ENCODE measurements around the gene FMNL3. TPM values are rescaled to one million over a fixed set of nuclear protein-coding genes. Genes with fewer than 3 reads are reported as not detected.

Gene FMNL3
- total RNA-seq, 1 donor from 2014 or later = 17.3 TPM

- no peak for DNase-seq (ENCODE audit: low spot score)
- Histone ChIP-seq H3K36me3 (no peaks in the 10 kb centered on the region), H3K27me3 (no peaks in the 10 kb centered on the region), H3K4me3 (no peak overlapping the region), H3K79me2 (ENCODE audit: low read depth) (peaks cover 57% of the 10 kb centered on the region), H3K9me3 (ENCODE audit: low read depth) (no peaks in the 10 kb centered on the region), H2AFZ (replicated peaks) (no peak overlapping the region), H3K27ac (no peak overlapping the region), H3K4me2 (no peak overlapping the region), H3K9ac (no peak overlapping the region), H3F3A (ENCODE audit: low read depth) (peaks cover 5% of the 10 kb centered on the region), H3K4me1 (peaks cover 21% of the 10 kb centered on the region), H4K20me1 (ENCODE audit: low read depth) (peaks cover 43% of the 10 kb centered on the region)
- TF ChIP-seq EZH2 (IDR thresholded peaks at IDR 0.05) (no peak), CTCF (IDR thresholded peaks at IDR 0.05) (no peak), EZH2phosphoT487 (IDR thresholded peaks at IDR 0.05) (no peak)
- H3K27ac Mint-ChIP-seq = no peak overlapping the region
- H3K4me3 Mint-ChIP-seq = no peak overlapping the region
- no peaks in the 10 kb centered on the region for H3K9me3 Mint-ChIP-seq
- no peaks in the 10 kb centered on the region for H3K27me3 Mint-ChIP-seq (ENCODE audit: insufficient read depth, low read depth)
- no peaks in the 10 kb centered on the region for H3K36me3 Mint-ChIP-seq
- H3K4me1 Mint-ChIP-seq = peaks cover 8% of the 10 kb centered on the region
Observed at GRCh38 chr12:49692851-49693250, 14.4 kb downstream of the FMNL3 start.

GRCh38 chr12:49689785-49690184, 17.4 kb downstream of the FMNL3 start:
- peak; percentile 23 for DNase-seq (ENCODE audit: low spot score)
- H3K27me3 Mint-ChIP-seq (ENCODE audit: insufficient read depth, low read depth) = no peaks in the 10 kb centered on the region
- TF ChIP-seq EZH2phosphoT487 (IDR thresholded peaks at IDR 0.05) (no peak), EZH2 (IDR thresholded peaks at IDR 0.05) (no peak), CTCF (IDR thresholded peaks at IDR 0.05) (no peak)
- Histone ChIP-seq H3K4me1 (peaks cover 11% of the 10 kb centered on the region), H3K36me3 (no peaks in the 10 kb centered on the region), H3F3A (ENCODE audit: low read depth) (peaks cover 5% of the 10 kb centered on the region), H3K79me2 (ENCODE audit: low read depth) (peaks cover 31% of the 10 kb centered on the region), H3K9me3 (ENCODE audit: low read depth) (no peaks in the 10 kb centered on the region), H2AFZ (replicated peaks) (no peak overlapping the region), H3K9ac (no peak overlapping the region), H3K4me2 (no peak overlapping the region), H3K4me3 (no peak overlapping the region), H3K27ac (no peak overlapping the region), H4K20me1 (ENCODE audit: low read depth) (peaks cover 23% of the 10 kb centered on the region), H3K27me3 (no peaks in the 10 kb centered on the region)
- H3K4me3 Mint-ChIP-seq = no peak overlapping the region
- H3K9me3 Mint-ChIP-seq = no peaks in the 10 kb centered on the region
- peaks cover 4% of the 10 kb centered on the region for H3K4me1 Mint-ChIP-seq
- peaks cover 3% of the 10 kb centered on the region for H3K36me3 Mint-ChIP-seq
- H3K27ac Mint-ChIP-seq = no peak overlapping the region

GRCh38 chr12:49689237-49689636, 18.0 kb downstream of the FMNL3 start:
- H3K4me1 Mint-ChIP-seq = peaks cover 6% of the 10 kb centered on the region
- Histone ChIP-seq H3K36me3 (no peaks in the 10 kb centered on the region), H3K9ac (no peak overlapping the region), H3F3A (ENCODE audit: low read depth) (peaks cover 5% of the 10 kb centered on the region), H4K20me1 (ENCODE audit: low read depth) (peaks cover 29% of the 10 kb centered on the region), H3K79me2 (ENCODE audit: low read depth) (peaks cover 27% of the 10 kb centered on the region), H3K4me3 (no peak overlapping the region), H3K4me2 (no peak overlapping the region), H3K4me1 (peaks cover 14% of the 10 kb centered on the region), H3K27me3 (no peaks in the 10 kb centered on the region), H2AFZ (replicated peaks) (no peak overlapping the region), H3K27ac (no peak overlapping the region), H3K9me3 (ENCODE audit: low read depth) (no peaks in the 10 kb centered on the region)
- TF ChIP-seq EZH2phosphoT487 (IDR thresholded peaks at IDR 0.05) (no peak), EZH2 (IDR thresholded peaks at IDR 0.05) (no peak), CTCF (IDR thresholded peaks at IDR 0.05) (no peak)
- H3K27me3 Mint-ChIP-seq (ENCODE audit: insufficient read depth, low read depth) = no peaks in the 10 kb centered on the region
- H3K9me3 Mint-ChIP-seq = no peaks in the 10 kb centered on the region
- H3K27ac Mint-ChIP-seq = no peak overlapping the region
- H3K36me3 Mint-ChIP-seq = peaks cover 3% of the 10 kb centered on the region
- no peak overlapping the region for H3K4me3 Mint-ChIP-seq
- no peak for DNase-seq (ENCODE audit: low spot score)

All from neural progenitor cell (in vitro differentiated cells).